Astrocyte (in vitro differentiated cells and primary cell): ENCODE data around the gene ZNF22.

Source experiments
- CTCF ChIP-seq: IDR thresholded peaks from 2 replicates; pipeline ENCODE4 v1.5.1; 2011; ENCODE audit warnings: low read depth, mild to moderate bottlenecking, inconsistent platforms, low read length, moderate library complexity; ENCODE audit not compliant: insufficient read depth
- EZH2 ChIP-seq: IDR thresholded peaks from 2 replicates; pipeline ENCODE4 v1.6.1; 2012; ENCODE audit warnings: mild to moderate bottlenecking, low read length, inconsistent platforms; ENCODE audit not compliant: insufficient read depth

DNA sequence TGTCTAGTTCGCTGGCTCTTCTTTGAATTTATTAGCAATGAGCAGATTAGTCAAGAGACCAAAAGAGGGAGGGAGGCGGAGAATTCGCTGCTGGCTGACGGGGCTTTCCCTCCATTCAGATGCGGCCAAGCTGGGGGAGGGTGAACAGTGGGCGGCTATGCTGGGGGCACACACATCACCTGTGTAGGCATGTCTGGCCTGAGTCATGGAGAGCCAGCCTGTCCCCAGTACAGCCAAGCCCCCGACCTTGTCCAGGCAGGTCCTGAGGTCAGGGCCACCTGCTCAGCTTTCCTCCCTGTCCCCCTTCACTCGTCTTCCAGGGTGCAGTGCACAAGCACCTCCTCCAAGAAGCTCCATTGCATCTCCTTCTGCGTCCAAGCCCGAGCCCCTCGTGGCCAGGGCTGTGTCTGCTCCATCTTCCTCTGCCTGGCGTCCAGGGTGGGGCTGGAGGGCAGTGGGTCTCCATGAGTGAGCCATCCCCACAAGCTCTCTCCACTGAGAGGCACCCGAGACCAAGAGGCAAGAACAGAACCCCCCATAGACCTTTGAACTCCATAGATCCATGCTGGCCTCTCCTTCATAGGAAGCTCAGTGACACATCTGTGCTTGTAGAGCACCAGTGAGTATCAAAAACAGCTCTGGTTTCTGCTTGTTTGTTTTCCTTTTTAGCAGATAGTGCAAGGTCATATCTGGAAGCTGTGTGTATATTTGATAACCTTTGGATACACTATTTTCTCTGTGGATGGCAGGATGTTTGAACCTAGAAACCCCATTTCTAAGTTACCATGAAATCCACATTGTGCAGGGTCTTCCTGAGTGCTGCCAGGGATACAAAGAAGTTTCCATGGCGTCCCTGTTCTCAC is 20.2 kb upstream of the ZNF22 start:
- TF ChIP-seq CTCF (no peak), EZH2 (no peak)
